ENCODE measurements around the gene ENTREP3. TPM values are rescaled to one million over a fixed set of nuclear protein-coding genes. Genes with fewer than 3 reads are reported as not detected.

Gene ENTREP3
- total RNA-seq, 1 donor from 2014 or later: 37.6 TPM

- H3K27ac Mint-ChIP-seq (ENCODE audit: unreplicated experiment): peak overlapping the region; percentile 95
- H3K9me3 Mint-ChIP-seq (ENCODE audit: unreplicated experiment): no peaks in the 10 kb centered on the region
- H3K4me1 Mint-ChIP-seq (ENCODE audit: unreplicated experiment): peaks cover 33% of the 10 kb centered on the region
- no peak for TF ChIP-seq CTCF (IDR thresholded peaks at IDR 0.05)
- H3K36me3 Mint-ChIP-seq (ENCODE audit: unreplicated experiment): peaks cover 8% of the 10 kb centered on the region
- DNase-seq (ENCODE audit: extremely low spot score, unreplicated experiment): no peak
- H3K4me3 Mint-ChIP-seq (ENCODE audit: unreplicated experiment): peak overlapping the region; percentile 79
- no peaks in the 10 kb centered on the region for H3K27me3 Mint-ChIP-seq (ENCODE audit: unreplicated experiment)
These were observed 505 bp downstream of the ENTREP3 start for GRCh38 chr1:155254714-155255242.

- DNase-seq (ENCODE audit: extremely low spot score, unreplicated experiment): no peak
- H3K9me3 Mint-ChIP-seq (ENCODE audit: unreplicated experiment): no peaks in the 10 kb centered on the region
- TF ChIP-seq CTCF (IDR thresholded peaks at IDR 0.05): no peak
- H3K4me3 Mint-ChIP-seq (ENCODE audit: unreplicated experiment): peak overlapping the region; percentile 79
- H3K4me1 Mint-ChIP-seq (ENCODE audit: unreplicated experiment): peaks cover 33% of the 10 kb centered on the region
- no peaks in the 10 kb centered on the region for H3K27me3 Mint-ChIP-seq (ENCODE audit: unreplicated experiment)
- H3K27ac Mint-ChIP-seq (ENCODE audit: unreplicated experiment): peak overlapping the region; percentile 71
- peaks cover 8% of the 10 kb centered on the region for H3K36me3 Mint-ChIP-seq (ENCODE audit: unreplicated experiment)
These were observed 1.0 kb downstream of the ENTREP3 start for GRCh38 chr1:155254228-155254713.

- Mint-ChIP-seq H3K9me3 (ENCODE audit: unreplicated experiment) (no peaks in the 10 kb centered on the region), H3K27ac (ENCODE audit: unreplicated experiment) (peak overlapping the region; percentile 71), H3K36me3 (ENCODE audit: unreplicated experiment) (peaks cover 8% of the 10 kb centered on the region), H3K4me3 (ENCODE audit: unreplicated experiment) (peak overlapping the region; percentile 79), H3K27me3 (ENCODE audit: unreplicated experiment) (no peaks in the 10 kb centered on the region), H3K4me1 (ENCODE audit: unreplicated experiment) (peaks cover 33% of the 10 kb centered on the region)
- DNase-seq (ENCODE audit: extremely low spot score, unreplicated experiment): no peak
- no peak for TF ChIP-seq CTCF (IDR thresholded peaks at IDR 0.05)
These were observed 1.5 kb downstream of the ENTREP3 start for GRCh38 chr1:155253797-155254196.

- no peak for DNase-seq (ENCODE audit: extremely low spot score, unreplicated experiment)
- no peaks in the 10 kb centered on the region for H3K9me3 Mint-ChIP-seq (ENCODE audit: unreplicated experiment)
- H3K4me1 Mint-ChIP-seq (ENCODE audit: unreplicated experiment): peaks cover 33% of the 10 kb centered on the region
- no peaks in the 10 kb centered on the region for H3K27me3 Mint-ChIP-seq (ENCODE audit: unreplicated experiment)
- peak overlapping the region; percentile 79 for H3K4me3 Mint-ChIP-seq (ENCODE audit: unreplicated experiment)
- peaks cover 10% of the 10 kb centered on the region for H3K36me3 Mint-ChIP-seq (ENCODE audit: unreplicated experiment)
- peak overlapping the region; percentile 71 for H3K27ac Mint-ChIP-seq (ENCODE audit: unreplicated experiment)
- TF ChIP-seq CTCF (IDR thresholded peaks at IDR 0.05): no peak
These were observed 2.1 kb downstream of the ENTREP3 start for GRCh38 chr1:155253208-155253607.

DNA sequence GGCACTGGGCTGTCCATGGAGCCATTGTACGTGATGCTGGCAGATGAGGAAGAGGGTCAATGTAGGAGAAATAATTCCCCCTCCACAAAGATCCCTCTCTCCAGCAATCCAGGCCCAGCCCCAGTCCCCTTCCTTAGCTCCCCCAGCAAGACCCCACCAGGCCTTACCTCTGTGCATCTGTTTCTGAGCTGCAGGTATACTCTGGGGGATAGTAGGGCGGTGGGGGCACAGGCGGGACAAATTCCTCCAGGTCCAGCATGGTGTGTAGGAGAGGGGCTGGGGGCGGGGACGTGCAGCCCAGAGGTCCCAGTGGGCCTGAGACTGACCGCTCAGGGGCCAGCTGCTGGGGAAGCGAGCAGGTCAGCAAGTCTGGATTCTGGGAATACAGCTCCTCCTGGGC, 3.7 kb downstream of the ENTREP3 start:
- Mint-ChIP-seq H3K27me3 (ENCODE audit: unreplicated experiment) (no peaks in the 10 kb centered on the region), H3K27ac (ENCODE audit: unreplicated experiment) (no peak overlapping the region), H3K36me3 (ENCODE audit: unreplicated experiment) (peaks cover 6% of the 10 kb centered on the region), H3K4me3 (ENCODE audit: unreplicated experiment) (no peak overlapping the region), H3K4me1 (ENCODE audit: unreplicated experiment) (peaks cover 30% of the 10 kb centered on the region), H3K9me3 (ENCODE audit: unreplicated experiment) (no peaks in the 10 kb centered on the region)
- no peak for DNase-seq (ENCODE audit: extremely low spot score, unreplicated experiment)
- TF ChIP-seq CTCF (IDR thresholded peaks at IDR 0.05): no peak
